HG03558 (cell line): ENCODE results near the gene ALLC.
"Not testable (repeated sequence)": the region's sequence is repeated elsewhere in the genome, so short reads cannot be mapped to it uniquely, and the experiment has no call there.

Experiments used
- ATAC-seq: cut with Tn5 transposase; IDR thresholded peaks from one replicate; pipeline ENCODE4 v1.9.1; 2021; ENCODE audit warnings: moderate number of reproducible peaks; ENCODE audit not compliant: unreplicated experiment; ENCODE audit errors: extremely low read depth

The ALLC gene

DNA sequence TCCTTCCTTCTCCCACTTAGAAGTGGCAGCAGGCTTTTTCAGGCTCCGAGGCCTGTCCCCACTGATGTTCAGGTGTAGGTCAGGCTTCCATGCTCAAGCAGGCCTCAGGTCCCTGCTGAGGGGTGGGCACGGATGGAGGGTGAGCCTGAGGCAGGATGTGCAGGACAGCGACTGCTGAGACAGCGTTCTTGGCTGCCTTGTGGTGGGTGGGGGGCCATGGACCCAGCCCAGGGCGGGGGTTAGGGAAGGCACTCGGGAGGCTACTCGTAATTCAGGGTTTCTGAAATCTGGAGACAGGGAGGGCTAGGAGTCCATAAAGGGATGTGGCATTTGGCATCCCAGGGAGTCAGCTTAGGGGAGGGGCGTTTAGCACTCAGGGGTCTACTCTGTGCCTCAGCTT, 32.8 kb upstream of the ALLC start:
- no peak for ATAC-seq

DNA sequence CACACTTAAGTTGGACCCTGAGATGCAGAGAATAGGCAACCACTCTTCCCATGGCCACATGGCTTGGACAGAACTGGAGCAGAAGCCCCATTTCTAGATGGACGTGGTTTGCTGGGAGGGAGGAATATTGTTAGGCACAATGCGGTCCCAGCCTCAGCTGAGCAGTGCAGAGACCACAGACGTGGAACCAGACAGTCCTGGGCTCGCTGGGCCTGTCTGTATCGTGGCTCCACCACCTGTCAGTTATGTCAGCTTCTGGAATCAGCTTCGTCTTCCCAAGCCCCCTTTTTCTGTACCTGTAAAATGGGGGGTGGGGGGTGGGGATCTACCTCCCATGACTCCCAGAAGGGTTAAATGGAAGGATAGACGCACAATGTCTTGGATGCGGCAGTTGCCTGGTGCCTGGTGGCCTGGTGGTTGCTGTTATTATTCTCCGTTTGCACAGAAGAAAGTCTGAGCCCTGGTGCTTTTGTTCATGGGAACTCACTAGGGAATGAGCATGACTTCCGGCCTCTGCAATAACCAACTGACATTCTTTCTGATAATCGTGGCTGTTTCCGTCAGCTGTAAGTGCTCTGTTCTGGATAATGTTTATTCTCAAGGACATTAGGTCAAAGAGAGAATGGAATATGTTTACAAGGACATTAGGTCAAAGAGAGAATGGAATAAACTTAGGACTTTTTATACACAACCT, 31.7 kb upstream of the ALLC start:
- no peak for ATAC-seq

DNA sequence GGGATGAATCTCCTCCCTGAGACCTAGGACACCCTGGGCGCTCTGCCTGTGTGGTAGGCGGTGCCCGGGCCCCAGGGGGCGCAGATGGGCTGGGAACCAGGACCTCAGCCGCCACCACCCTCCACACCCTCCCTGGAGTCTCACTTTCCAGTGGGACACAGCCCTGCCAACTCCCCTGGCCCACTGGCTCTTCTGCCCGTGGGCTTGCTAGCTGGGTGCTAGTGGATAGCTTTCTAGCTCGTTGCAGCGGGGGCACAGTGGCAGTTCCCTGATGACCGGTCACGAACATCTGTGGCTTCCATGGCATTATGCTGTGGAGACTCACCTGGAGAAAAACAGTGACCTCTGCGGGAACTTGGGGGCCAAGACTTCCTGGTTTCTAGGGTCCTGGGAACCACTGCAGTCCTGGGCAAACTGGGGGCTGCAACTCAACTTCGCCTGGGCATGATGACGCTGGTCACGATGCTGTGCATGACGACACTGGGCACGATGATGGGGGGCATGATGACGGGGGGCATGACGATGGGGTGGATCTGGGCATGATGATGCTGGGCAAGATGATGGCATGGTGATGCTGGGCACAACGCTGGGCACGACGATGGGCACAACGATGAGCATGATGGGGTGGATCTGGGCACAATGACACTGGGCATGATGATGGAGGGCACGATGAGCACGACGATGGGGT, 31.0 kb upstream of the ALLC start:
- ATAC-seq: no peak

DNA sequence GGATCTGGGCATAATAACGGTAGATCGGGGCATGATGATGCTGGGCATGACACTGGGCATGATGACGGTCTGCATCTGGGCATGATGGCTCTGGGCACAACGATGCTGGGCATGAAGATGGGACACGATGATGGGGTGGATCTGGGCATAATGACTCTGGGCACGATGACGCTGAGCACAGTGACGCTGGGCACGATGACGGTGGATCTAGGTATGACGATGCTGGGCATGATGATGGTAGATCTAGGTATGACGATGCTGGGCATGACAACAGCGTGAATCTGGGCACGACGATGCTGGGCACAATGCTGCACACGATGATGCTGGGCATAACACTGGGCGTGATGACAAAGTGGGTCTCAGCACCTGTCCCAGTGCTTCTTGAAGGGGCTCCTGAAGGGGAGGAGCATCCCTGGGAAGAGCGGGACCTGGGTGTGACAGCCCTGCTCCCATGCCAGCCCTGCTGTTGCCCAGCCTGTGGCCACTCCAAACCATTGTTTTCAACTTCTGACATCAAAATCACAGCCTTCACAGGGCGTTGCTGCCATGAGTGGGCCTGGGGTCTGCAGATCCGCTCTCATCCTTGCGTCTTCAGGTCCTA, 30.4 kb upstream of the ALLC start:
- ATAC-seq: no peak

DNA sequence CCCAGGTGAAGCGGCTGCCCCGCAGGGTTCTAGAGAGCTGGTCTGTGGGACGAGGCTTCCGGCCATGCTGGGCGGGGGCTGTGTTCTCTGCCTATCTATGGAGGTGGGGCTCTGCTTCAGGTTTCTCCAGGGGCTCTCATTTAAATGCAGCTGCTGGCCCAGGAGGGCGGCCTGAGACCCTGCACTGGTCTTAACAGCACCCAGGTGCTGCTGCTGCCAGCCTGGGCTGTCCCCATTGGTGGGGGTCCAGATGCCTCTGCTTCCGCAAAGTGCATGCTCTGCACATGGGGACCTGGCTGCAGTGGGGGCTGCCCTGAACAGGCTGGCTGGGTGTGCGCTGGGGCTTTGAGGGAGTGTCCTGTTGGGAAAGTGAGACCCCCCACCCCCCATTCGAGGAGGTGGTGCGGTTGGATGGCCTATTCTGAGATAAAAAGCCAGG, 29.7 kb upstream of the ALLC start:
- ATAC-seq: no peak

DNA sequence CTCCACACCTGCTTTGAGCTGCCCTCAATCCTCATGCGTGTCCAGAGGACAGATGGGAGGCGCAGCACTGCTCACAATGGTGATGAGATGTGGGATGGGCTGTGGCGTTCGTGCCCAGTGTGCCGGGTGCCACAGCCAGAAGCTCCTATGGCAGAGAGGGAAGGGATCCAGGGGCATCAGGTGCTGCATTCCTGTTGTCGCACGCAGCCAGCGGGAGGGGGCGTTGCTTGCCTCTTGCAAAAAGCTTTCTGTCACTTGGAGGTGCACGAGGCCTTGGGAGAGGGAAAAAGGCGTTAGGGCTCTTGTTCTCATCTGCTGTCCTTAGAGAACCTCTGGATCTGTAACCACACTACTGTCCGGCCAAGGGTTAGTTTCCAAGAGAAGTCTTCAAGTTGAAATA, 29.2 kb upstream of the ALLC start:
- no peak for ATAC-seq

DNA sequence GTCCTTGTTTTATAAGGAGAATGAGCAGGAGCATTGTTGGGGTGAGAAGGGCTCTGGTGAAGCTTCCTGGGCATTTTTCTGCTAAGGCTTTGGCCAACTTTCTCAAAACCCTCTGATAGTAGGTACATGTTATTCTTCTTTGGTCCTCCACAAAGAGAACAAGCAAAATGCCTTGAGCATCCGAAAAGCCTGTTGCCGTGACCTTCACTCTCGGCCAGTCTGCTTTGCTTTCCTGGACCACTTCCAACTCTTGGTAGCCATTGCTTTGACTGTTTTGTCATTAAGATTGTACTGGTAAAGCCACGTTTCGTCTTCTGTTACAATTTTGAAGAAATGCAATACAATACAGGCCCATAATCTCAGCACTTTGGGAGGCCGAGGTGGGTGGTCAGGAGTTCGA, 27.4 kb upstream of the ALLC start:
- no peak for ATAC-seq

DNA sequence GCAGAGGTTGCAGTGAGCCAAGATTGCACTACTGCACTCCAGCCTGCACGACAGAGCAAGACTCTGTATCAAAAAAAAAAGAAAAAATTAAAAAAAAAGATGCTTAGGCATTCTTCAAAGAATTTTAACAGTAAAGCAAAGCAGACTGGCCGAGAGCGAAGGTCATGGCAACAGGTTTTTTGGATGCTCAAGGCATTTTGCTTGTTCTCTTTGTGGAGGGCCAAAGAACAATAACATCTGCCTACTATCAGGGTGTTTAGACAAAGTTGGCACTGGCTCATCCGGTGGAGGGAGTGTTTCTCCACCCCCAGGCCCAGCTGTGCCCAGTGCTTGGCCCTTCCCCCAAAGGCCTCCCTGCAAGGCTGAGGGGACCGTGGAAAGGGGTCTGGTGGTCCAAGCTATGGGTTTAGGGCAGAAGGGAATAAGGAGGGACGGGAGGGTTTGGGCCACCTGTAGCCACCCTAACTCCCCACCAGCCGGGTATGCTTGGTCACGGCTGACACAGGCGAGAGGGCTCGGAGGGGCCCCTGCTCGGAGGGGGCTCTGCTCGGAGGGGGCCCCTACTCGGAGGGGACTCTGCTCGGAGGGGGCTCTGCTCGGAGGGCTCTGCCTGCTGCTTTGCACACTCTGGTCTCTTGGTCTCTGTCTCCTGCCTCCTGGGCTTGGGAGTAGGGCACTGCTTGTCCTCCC, 26.7 kb upstream of the ALLC start:
- no peak for ATAC-seq

DNA sequence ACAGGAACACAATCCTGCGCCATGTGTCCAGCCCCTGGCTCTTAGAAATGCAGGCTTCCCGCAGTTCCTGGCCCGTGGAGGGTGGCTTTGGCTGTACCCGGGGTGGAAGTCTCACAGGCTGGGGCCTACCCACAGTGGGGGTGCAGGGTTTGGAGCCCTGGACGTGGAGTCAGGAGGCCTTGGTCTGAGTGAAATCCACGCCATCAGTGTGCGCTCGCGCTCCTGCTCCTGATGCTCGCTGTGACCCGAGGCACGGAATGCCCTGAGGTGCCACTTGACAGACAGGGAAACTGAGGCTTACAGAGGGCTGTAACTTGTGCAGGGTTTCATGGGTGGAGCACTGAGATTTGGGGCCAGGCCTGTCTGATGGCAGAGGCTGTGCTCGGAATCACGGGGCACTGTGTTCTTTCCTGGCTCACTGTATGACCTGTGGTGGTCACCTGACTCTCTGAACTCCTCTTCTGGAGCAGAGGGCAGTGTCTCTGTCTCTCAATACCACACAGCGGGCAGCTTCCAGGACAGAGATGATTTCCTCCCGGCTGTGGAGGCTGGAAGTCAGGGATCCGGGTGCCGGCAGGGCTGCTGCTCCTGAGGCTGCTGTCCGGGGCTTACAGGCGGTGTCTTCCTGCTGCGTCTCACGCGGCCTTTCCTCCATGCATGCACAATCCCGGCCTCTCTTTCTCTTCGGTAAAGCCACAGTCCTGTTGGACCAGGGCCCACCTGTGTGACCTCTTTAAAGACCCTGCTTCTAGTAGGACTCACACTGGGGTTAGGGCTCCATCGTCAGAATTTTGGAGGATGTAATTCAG, 25.9 kb upstream of the ALLC start:
- ATAC-seq: no peak

DNA sequence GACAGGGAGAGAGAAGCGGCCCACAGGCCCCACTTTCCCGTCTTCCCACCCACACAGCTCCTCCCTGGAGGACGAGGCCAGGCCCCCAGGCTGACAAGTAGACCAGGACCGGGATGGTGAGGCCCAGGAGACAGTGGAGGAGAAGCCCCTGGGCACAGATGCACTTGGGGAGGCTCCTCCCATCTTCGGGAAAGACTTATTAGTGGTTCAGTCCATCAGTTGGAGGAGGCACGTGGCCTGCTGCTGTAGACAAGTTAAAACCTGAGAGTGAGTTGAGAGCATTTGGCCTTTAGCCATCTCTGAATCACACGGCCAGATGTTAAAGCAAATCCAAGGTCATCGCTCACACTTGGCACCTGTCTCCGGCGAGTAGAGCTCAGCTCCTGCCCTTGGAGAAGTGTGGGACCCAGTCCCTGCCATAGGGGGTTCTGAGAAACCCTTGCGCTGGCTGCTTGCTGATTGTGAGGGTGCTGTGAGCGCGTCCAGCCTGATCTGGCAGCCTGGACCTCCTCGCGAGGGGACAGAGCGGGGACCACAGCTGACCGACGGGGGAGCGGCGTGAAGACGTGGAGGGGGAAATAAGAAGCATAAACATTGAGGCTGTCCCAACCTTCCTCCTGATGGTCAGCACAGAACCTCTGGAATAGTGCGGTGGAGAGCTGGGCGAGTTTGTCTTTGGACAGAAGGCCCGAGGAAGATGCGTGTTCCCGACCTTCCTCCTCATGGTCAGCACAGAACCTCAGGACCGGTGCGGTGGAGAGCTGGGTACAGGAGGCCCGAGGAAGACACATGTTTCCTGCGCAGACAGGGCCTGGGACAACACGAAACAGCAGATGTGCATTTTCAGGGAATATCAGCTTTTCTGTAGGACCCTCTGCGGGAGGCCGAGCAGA, 24.7 kb upstream of the ALLC start:
- ATAC-seq: no peak

DNA sequence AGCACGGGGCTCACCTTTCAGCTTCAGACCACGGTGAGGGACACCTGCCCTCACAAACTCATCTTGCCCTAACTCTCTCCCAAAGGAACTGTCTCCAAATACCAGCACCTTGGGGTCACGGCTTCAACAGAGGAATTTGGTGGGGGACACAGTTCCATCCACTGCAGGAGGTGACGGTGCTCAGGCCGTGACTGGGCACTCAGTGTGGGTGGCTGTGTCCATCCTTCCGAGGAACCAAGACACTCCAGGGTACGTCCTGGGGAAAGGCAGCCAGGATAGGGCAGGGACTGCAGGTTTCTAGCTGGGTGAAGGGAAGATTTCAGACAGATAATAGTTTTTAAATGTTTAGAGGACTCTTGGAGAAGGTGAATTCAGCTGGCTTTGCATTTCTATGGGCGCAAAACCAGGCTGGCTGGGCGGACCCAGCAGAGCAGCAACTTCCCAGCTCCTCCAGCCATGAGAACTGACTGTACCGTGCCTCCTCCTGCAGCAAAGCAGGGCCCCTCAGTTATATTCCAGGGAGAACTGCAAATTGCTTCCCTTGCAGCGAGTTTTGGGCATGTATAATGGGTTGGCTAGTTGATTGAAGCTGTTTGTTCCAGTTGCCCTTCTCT, 23.9 kb upstream of the ALLC start:
- ATAC-seq: no peak

DNA sequence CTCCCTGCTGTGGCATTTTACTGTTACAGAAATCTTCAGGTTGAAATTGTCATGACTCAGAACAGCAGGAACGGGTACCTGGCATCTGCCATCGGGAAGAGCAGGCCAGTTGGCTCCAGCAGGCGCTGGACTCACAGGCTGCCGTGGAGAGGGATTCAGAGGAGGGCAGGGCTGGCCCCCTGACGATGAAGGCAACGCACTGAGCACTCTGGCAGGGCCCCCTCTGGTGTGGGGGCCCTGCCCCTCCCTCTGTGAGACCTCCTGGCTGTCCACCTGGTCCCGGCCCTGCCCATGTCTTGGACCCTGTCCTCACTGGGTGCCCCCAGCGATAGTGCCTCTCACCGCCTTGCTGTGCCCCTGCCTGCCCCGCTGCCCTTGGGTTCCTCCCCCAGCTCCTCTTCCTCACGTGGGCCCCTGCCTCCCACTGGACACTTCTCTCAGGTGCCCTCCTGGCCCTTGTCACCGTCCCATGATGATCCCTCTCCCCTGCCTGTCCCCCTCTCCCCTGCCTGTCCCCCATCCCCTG, 23.3 kb upstream of the ALLC start:
- no peak for ATAC-seq

DNA sequence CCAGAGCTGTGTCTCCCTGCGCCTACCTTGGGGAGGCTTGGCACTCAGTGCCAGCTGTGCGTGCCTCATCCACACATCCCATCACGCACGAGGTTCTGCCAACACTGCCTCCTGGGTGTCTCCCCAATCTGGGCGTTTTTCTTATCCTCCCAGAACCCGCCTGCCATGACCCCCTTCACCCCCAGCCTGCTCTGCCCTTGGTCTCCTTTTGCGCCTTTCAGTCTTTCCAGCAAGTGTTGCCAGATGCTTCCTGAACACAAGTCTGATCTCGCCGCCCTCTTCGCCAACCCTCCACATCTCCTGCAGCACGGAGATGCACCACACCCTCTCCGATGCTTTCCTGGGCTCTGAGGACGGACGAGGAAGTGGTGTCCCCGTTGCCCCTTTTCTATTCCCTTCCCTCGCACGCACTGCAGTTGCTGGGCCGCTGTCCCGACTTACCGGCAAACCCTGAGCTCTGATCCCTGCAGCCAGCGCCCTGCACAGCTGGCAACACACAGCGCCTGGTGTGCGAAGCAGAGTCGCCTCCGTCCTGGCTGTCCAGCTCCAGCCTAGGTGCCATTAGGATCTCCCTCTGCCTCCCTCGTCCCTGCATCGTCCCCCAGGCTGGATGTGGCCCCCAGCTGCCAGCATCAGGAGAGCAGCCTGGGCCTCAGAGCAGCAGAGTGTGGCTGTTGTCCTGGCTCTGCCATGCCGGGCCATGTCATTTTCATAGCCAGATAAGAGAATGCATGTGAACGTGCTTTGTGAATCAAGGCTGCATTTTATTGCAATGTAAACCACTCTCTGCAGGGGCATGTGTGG, 22.6 kb upstream of the ALLC start:
- ATAC-seq: no peak

DNA sequence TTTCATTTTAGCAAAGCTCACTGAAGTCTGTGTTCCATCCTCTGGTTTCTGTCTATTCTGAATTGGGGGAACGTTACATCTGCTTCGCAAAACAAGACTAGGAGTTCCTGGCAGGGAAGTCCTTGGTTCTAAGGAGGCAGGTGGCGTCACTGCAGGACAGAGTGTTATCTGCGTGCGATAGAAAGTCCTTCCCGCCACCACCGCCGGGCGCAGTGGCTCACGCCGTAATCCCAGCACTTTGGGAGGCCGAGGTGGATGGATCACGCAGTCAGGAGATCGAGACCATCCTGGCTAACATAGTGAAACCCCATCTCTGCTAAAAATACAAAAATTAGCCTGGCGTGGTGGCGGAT, 22.0 kb upstream of the ALLC start:
- not testable (repeated sequence) for ATAC-seq

DNA sequence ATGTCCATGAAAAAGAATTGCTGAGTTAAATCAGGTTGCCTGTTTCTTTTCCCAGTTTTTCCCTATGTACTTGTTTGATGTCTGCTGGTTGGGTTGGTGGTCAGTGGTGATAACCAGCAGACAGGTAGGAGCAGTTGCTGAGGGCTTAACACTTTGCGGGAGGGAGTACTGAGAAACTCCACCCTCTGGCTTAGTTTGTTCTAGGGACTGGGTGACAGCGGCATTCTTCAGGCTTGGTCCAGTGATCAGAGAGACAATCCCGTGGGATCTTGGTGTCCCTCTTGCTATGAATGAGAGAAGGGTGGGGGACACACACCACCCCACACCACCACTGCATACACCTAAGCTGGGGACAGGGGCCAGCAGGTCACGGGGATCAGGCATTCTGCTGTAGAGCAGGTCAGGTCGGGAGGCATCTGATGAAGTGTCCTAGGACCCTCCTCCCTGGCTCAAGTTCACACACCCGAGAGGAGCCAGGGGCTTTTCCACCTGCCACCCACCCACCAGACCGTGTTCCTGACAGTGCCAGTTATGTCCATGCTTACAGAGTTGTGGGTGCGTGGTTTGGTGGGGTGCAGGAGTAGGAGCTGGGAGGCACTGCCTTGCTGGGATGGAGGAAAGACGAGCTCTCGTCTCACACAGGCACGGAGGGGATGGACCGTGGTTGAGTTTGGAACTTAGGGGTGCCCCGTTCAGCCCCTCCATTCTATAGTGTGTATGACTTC, 21.3 kb upstream of the ALLC start:
- ATAC-seq: no peak

DNA sequence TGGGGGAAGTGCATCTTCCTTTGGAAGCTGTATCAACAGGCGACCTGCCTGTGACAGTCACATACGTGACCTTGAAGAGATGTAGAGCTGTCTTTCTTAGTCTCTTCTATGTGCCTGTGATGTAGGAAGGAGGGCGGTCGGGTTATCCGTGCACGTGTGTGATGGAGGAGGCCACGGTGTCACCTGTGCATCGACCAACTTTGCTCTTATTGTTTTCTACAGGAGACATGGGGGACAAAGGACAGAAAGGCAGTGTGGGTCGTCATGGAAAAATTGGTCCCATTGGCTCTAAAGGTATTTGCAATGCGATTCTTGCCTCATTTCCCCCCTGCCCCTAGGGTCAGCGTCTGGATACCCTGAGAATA, 20.7 kb upstream of the ALLC start:
- no peak for ATAC-seq

DNA sequence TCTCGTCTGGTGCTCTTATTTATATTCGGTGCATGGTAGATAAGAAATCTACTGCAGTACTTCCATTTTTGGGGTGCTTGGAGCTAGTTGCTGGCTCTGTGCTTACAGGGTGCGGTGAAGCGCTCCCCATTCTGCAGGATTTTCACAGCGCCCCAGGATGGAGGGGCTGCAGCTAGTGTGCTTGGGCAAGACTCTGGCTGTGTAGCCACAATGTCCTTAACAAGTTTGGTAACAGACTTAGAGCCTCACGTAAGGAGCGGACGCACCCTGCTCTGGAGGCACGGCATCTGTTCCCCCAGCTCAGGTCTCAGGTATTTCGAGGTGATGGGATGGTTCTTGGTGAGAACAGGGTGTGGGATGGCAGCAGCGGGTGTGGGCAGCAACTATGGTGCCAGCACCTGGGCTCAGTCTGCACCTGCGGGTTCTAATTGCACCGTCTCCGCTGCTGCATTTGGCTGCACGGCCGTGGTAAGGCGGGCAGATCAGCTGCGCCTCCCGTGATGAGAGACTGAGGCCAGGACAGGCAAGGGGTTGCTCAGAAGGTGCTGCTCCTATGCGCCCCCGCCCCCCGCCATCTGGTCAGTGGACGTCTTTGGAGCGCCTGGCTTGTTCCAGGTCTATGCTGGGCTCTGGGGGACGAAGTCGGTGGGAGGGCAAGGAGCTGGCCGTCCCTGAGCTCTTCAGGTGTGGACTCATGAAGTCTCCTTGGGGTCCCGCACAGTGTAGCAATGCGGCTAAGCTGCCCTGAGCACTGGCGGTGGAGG, 20.1 kb upstream of the ALLC start:
- ATAC-seq: no peak
